HG02571 (cell line): ENCODE measurements around the gene FRG2.
"Not testable (repeated sequence)": the region's sequence is repeated elsewhere in the genome, so short reads cannot be mapped to it uniquely, and the experiment has no call there.

ENCODE experiments used
- ATAC-seq: cut with Tn5 transposase; IDR thresholded peaks from one replicate; pipeline ENCODE4 v1.9.1; 2021; ENCODE audit warnings: mild to moderate bottlenecking, moderate library complexity; ENCODE audit not compliant: unreplicated experiment

The FRG2 gene

GRCh38 chr4:190027156-190027555 is at the start of gene FRG2:
Gene FRG2 (minus strand): TSS chr4:190027256. CDS start chr4:190027204, 52 bp downstream.
- ATAC-seq = not testable (repeated sequence)

- not testable (repeated sequence) for ATAC-seq
Observed at GRCh38 chr4:190068351-190068750, 41.3 kb upstream of the FRG2 start.

GRCh38 chr4:190064805-190065204 is 37.7 kb upstream of the FRG2 start:
- not testable (repeated sequence) for ATAC-seq

GRCh38 chr4:190064342-190064741 is 37.3 kb upstream of the FRG2 start, which contains the start of gene DBET:
Gene DBET (plus strand): TSS chr4:190064502.
- ATAC-seq = not testable (repeated sequence)

GRCh38 chr4:190058997-190059396 is 31.9 kb upstream of the FRG2 start:
- not testable (repeated sequence) for ATAC-seq

DNA sequence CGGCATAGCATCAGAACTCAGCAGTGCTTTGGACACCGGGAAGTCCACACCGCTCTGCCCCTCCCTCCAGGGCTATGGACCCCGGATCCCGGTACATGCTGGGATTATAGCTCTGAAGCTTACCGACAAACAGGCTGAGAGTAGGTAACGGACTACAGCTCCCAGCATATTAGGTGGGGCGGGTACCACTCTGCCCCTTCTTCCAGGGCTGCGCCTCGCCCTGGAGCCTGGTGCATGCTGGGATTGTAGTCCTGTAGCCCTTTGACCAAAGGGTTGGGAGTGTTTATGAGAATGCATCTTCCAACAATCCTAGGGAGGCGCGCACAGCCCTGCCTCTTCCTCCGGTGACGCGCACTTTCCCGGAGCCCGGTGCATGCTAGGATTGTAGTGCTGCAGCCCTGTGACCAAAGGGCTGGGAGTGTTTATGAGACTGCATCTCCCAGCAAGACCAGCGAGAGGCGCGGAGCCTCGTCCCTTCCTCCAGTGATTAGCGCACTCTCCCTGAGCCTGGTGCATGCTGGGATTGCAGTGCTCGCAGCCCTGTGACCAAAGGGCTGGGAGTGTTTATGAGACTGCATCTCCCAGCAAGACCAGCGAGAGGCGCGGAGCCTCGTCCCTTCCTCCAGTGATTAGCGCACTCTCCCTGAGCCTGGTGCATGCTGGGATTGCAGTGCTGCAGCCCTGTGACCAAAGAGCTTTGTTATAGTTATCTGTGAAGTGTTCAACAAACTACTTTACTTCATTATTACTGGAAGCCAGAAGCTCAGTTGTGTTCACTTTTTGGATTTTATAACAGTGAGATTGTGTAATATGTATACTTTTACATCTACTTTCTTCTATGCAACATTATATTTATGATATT is 22.6 kb upstream of the FRG2 start:
- not testable (repeated sequence) for ATAC-seq

DNA sequence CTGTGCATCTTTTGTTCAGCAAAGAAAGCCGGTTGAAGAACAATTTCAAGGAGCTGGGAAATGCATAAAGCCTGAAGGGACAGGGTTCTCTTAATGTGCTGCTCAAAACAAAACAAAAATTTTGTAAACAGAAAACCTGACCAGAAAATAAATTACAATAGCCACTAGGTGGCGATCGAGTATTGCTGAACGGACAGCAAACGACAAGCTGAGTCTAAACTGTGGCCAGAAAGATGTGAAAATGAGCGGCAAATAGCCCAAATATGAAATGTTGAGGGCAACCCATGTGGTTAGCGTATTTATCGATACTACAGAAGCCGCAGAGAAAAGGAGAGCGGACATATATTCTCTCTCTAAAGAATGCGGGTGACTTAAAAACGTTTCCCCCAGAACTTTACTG is 20.6 kb upstream of the FRG2 start:
- ATAC-seq = not testable (repeated sequence)

- not testable (repeated sequence) for ATAC-seq
Observed at GRCh38 chr4:190040873-190041272, 13.8 kb upstream of the FRG2 start.

GRCh38 chr4:190037704-190038388 is 10.8 kb upstream of the FRG2 start:
- not testable (repeated sequence) for ATAC-seq

- ATAC-seq = not testable (repeated sequence)
Observed at GRCh38 chr4:190031264-190031663, 4.2 kb upstream of the FRG2 start.

DNA sequence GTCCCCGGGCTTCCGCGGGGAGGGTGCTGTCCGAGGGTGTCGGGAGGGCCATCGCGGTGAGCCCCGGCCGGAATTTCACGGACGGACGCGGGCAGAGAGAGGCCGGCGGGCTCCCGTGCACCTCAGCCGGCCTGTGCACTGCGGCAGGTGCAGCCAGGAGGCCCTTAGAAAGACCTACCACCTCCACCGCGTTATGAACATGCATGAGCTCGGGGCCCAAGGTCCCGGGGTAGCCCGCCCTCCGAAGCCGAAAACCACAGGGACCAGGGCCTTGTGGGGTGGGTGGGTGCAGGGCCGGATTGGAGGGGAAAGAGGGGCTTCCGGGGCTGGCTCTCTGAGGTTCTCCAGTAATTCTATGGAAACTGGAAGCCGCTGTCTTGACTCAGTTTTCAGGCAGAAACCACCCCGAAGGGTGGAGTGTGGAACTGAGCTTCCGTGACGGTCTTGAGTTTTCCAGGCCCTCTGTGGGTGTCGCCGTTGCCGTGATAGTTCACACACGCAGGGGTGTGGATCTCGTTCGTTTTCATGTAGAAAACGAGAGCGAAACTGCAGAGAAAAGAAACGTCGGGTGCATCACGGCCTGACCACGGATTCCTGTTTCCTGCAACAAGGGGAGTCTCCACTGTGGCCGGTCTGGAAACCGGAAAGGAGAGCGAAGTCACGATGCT is 4.3 kb downstream of the FRG2 start:
- ATAC-seq = not testable (repeated sequence)

- not testable (repeated sequence) for ATAC-seq
Observed at GRCh38 chr4:190021973-190022372, 5.1 kb downstream of the FRG2 start.

- ATAC-seq = no peak
Observed at GRCh38 chr4:190020790-190021717, 6.0 kb downstream of the FRG2 start.

DNA sequence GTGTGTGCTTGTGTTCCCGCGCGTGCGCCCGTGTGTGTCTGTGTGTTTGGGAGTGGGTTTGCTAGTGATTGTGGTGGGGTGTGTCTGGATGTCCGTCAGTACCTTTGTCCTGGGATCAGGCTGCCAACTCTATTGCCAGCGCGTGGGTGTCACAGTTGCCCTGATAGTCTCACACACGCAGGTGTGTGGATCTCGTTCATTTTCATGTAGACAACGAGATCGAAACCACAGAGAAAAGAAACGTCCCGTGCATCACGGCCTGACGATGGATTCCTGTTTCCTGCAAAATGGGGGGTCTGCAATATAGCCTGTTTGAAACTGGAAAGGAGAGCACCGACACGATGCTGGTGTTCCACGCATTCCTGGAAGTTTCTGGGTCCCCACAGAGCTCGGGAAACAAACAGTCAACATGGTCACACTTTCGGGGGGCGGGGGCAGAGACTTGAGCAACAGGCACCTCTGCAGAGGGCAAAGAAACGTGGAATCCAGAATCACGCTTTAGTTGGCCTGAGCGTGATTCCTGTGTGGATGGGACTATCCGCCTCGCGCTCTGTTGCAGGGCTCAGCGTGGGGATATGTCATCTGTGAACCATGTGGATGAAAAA is 7.1 kb downstream of the FRG2 start:
- not testable (repeated sequence) for ATAC-seq

GRCh38 chr4:190019023-190019858 is 7.8 kb downstream of the FRG2 start:
- no peak for ATAC-seq

DNA sequence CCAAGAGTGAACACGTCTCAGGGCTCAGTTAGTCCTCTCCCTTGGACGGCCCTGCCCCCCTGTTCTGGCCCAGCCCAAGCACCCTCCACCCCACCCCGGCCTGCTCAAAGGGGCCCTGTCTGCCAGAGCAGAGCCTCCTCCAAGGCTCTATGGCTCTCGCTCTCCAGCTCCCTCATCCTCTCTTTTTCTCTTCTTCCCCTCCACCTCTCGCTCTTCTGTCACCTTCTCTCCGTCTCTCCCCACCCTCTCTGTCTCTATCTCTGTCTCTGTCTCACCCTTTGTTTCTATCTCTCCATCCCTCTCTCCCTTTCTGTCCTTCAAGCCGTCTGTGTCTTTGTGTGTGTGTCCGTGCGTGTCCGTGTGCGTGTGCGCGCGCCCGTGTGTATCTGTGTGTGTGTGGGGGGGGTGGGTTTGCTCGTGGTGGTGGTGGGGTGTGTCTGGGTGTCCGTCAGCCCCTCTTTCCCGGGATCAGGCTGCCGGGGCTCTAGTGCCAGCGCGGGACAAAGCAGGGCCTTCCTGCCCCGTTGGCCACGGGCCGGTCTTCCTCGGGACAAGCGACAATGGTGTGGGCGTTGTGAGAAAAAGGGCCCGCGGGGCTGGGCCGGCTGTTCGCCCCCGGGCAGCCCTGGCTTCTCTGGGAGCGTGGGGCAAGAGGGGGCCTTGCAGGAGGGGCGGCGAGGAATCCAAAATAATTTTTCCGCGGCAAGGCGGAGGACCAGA is 8.7 kb downstream of the FRG2 start:
- ATAC-seq = no peak

- no peak for ATAC-seq
Observed at GRCh38 chr4:190017357-190018200, 9.5 kb downstream of the FRG2 start.
